Measurements from ENCODE around the gene JAK2. TPM values are rescaled to one million over a fixed set of nuclear protein-coding genes. Genes with fewer than 3 reads are reported as not detected.

Gene JAK2
- total and polyA plus RNA-seq, 4 donors, result 5.3 to 30.5 (median 17.1) TPM

- no peaks in the 10 kb centered on the region for H3K27me3 ChIP-seq (ENCODE audit: control insufficient read depth in 3 of 3, insufficient read depth in 3 of 3, low read length in 2 of 3)
- H3K9me3 ChIP-seq (ENCODE audit: control insufficient read depth in 4 of 4, insufficient read depth in 3 of 4, low read length in 3 of 4), result peaks cover 0 to 26% (median 0%) of the 10 kb centered on the region in 4 donors
- DNase-seq (no peak), ATAC-seq (ENCODE audit: insufficient read depth, low FRiP score) (no peak)
- peaks cover 15 to 32% (median 24%) of the 10 kb centered on the region in 4 donors for H3K36me3 ChIP-seq (ENCODE audit: control insufficient read depth in 4 of 4, insufficient read depth in 4 of 4, low read length in 4 of 4)
- no peak overlapping the region for H3K4me3 ChIP-seq
- no peak overlapping the region for H3K27ac ChIP-seq (ENCODE audit: low read depth in 1 of 2, low read length in 1 of 2)
- H3K4me1 ChIP-seq (ENCODE audit: control insufficient read depth in 5 of 5, insufficient read depth in 5 of 5, low read length in 5 of 5), result no peaks in the 10 kb centered on the region
- TF ChIP-seq CTCF (IDR thresholded peaks at IDR 0.05; ENCODE audit: control extremely low read depth, extremely low read depth), result no peak
- H3K9ac ChIP-seq (ENCODE audit: insufficient read depth in 1 of 2, low read length in 2 of 2), result no peak overlapping the region
- 98 to 100% methylated on average over 23 to 28 of the region's 28 CpGs for WGBS, 2 donors
These were observed 126.6 kb downstream of the JAK2 start for GRCh38 chr9:5111696-5112095.

GRCh38 chr9:5112109-5112592 is 127.1 kb downstream of the JAK2 start:
- Histone ChIP-seq H3K9ac (ENCODE audit: insufficient read depth in 1 of 2, low read length in 2 of 2) (no peak overlapping the region), H3K4me3 (no peak overlapping the region), H3K36me3 (ENCODE audit: control insufficient read depth in 4 of 4, insufficient read depth in 4 of 4, low read length in 4 of 4) (peaks cover 15 to 32% (median 24%) of the 10 kb centered on the region in 4 donors), H3K4me1 (ENCODE audit: control insufficient read depth in 5 of 5, insufficient read depth in 5 of 5, low read length in 5 of 5) (no peaks in the 10 kb centered on the region), H3K9me3 (ENCODE audit: control insufficient read depth in 4 of 4, insufficient read depth in 3 of 4, low read length in 3 of 4) (peaks cover 0 to 26% (median 0%) of the 10 kb centered on the region in 4 donors), H3K27ac (ENCODE audit: low read depth in 1 of 2, low read length in 1 of 2) (no peak overlapping the region), H3K27me3 (ENCODE audit: control insufficient read depth in 3 of 3, insufficient read depth in 3 of 3, low read length in 2 of 3) (no peaks in the 10 kb centered on the region)
- ATAC-seq (ENCODE audit: insufficient read depth, low FRiP score), result peak; percentile 34
- no peak for DNase-seq
- WGBS, 2 donors, result 98% methylated on average over 30 of the region's 30 CpGs
- TF ChIP-seq CTCF (IDR thresholded peaks at IDR 0.05; ENCODE audit: control extremely low read depth, extremely low read depth), result no peak

- Histone ChIP-seq H3K4me1 (ENCODE audit: control insufficient read depth in 5 of 5, insufficient read depth in 5 of 5, low read length in 5 of 5) (no peaks in the 10 kb centered on the region), H3K4me3 (no peak overlapping the region), H3K9ac (ENCODE audit: insufficient read depth in 1 of 2, low read length in 2 of 2) (no peak overlapping the region), H3K27ac (ENCODE audit: low read depth in 1 of 2, low read length in 1 of 2) (no peak overlapping the region), H3K9me3 (ENCODE audit: control insufficient read depth in 4 of 4, insufficient read depth in 3 of 4, low read length in 3 of 4) (peaks cover 0 to 26% (median 0%) of the 10 kb centered on the region in 4 donors), H3K36me3 (ENCODE audit: control insufficient read depth in 4 of 4, insufficient read depth in 4 of 4, low read length in 4 of 4) (peaks cover 15 to 32% (median 24%) of the 10 kb centered on the region in 4 donors), H3K27me3 (ENCODE audit: control insufficient read depth in 3 of 3, insufficient read depth in 3 of 3, low read length in 2 of 3) (no peaks in the 10 kb centered on the region)
- TF ChIP-seq CTCF (IDR thresholded peaks at IDR 0.05; ENCODE audit: control extremely low read depth, extremely low read depth), result no peak
- no peak for ATAC-seq (ENCODE audit: insufficient read depth, low FRiP score)
- WGBS, 2 donors, result 95 to 97% methylated on average over 20 of the region's 20 CpGs
- no peak for DNase-seq
These were observed 127.6 kb downstream of the JAK2 start for GRCh38 chr9:5112646-5113045.

- Histone ChIP-seq H3K27me3 (ENCODE audit: control insufficient read depth in 3 of 3, insufficient read depth in 3 of 3, low read length in 2 of 3) (no peaks in the 10 kb centered on the region), H3K4me3 (no peak overlapping the region), H3K4me1 (ENCODE audit: control insufficient read depth in 5 of 5, insufficient read depth in 5 of 5, low read length in 5 of 5) (no peaks in the 10 kb centered on the region), H3K36me3 (ENCODE audit: control insufficient read depth in 4 of 4, insufficient read depth in 4 of 4, low read length in 4 of 4) (peaks cover 15 to 32% (median 24%) of the 10 kb centered on the region in 4 donors), H3K9ac (ENCODE audit: insufficient read depth in 1 of 2, low read length in 2 of 2) (no peak overlapping the region), H3K9me3 (ENCODE audit: control insufficient read depth in 4 of 4, insufficient read depth in 3 of 4, low read length in 3 of 4) (peaks cover 0 to 26% (median 0%) of the 10 kb centered on the region in 4 donors), H3K27ac (ENCODE audit: low read depth in 1 of 2, low read length in 1 of 2) (no peak overlapping the region)
- WGBS, 2 donors, result 97 to 98% methylated on average over 10 of the region's 10 CpGs
- no peak for ATAC-seq (ENCODE audit: insufficient read depth, low FRiP score)
- TF ChIP-seq CTCF (IDR thresholded peaks at IDR 0.05; ENCODE audit: control extremely low read depth, extremely low read depth), result no peak
- no peak for DNase-seq
These were observed 128.5 kb downstream of the JAK2 start for GRCh38 chr9:5113523-5113922.

Data from lung (tissue), 12 donors.